CD4-positive, alpha-beta T cell treated with Interleukin-17A for 4 hours (primary cell): ENCODE measurements around the gene C17orf114.

ENCODE experiments used
- DNase-seq: peaks from one replicate; pipeline ENCODE4 v3.0.0-alpha.2; 2020; ENCODE audit warnings: mixed read lengths

C17orf114 gene

GRCh38 chr17:4785311-4786105 is 16.6 kb downstream of the C17orf114 start:
- peak; percentile 21 for DNase-seq

DNA sequence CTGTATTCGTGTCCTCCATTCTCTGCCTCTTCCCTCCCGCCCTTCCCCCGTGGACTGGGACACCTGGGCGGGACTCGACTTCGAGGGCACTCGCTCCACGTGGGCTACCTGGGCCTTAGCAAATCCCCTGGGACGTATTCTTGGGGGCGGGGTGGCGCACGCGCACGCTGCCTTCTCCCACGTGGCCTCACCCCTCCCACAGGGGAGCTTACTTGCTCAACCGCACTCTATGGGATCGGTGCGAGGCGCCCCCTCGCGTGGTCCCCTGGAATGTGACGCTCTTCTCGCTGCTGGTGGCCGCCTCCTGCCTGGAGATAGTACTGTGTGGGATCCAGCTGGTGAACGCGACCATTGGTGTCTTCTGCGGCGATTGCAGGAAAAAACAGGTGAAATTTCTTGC is 19.5 kb downstream of the C17orf114 start:
- DNase-seq, result peak; percentile 32

- no peak for DNase-seq
Observed at GRCh38 chr17:4780325-4780955, 21.7 kb downstream of the C17orf114 start.

DNA sequence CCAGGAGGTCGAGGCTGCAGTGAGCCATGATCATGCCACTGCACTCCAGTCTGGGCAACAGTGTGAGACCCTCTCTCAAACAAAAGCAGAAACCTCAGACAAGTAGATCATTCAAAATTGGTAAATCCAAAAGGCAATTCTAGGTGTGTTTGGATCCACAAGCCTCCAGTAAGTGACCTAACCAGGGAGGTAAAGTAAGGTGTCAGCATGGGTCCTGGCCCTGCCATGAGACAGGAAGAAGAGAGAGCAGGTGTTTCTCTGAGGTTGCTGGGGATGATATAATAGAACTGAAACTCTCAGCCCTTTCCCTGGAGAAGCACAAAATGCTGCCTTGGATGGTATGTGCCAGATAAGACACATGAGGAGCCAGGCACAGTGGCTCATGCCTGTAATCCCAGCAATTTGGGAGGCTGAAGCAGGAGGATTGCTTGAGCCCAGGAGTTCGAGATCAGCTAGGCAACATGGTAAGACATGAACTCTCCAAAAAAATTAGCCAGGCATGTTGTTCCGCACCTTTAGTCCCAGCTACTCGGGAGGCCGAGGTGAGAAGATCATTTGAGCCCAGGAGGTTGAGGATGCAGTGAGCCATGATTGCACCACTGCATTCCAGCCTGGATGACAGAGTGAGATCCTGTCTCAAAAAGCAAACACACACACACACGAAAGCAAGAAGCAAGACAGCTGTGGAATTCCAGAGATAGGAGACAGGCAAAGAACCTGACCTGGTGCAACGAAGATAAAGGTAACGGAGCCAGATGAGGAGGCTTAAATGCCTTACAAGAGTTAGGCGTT is 24.0 kb downstream of the C17orf114 start:
- DNase-seq, result no peak

- no peak for DNase-seq
Observed at GRCh38 chr17:4772235-4772613, 29.9 kb downstream of the C17orf114 start.

DNA sequence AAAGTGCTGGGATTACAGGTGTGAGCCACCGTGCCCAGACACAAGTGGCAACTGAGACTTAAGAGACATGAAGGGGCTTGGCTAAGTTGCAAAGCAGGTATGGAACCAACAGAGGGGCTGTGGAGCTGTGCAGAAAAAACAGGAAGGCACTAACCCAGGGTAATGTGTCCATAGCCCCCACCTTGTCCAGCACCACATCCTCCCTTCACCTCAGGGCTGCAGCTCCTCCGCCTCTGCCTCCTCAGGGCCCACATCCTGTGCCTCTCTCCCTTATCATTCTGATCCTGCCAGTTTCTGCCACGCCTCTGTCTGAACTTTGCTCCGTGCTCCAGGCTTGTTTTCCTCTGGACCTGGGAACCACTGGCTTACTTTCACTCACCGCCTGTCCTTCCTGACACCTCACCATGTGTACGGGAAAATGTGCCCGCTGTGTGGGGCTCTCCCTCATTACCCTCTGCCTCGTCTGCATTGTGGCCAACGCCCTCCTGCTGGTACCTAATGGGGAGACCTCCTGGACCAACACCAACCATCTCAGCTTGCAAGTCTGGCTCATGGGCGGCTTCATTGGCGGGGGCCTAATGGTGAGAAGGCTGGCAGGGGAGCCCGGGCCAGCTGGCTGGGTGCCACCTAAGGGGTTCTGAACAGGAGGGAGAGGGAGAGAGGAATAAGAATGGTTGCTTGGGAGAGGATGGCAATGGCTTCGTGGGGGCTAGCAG is 30.5 kb downstream of the C17orf114 start, which contains the start of gene TM4SF5:
TSS of gene TM4SF5 (plus strand) at position 368 of the 716 bp plus-strand sequence. CDS start at position 405, 37 bp downstream.
- DNase-seq, result no peak

- no peak for DNase-seq
Observed at GRCh38 chr17:4769628-4770027, 32.5 kb downstream of the C17orf114 start.

DNA sequence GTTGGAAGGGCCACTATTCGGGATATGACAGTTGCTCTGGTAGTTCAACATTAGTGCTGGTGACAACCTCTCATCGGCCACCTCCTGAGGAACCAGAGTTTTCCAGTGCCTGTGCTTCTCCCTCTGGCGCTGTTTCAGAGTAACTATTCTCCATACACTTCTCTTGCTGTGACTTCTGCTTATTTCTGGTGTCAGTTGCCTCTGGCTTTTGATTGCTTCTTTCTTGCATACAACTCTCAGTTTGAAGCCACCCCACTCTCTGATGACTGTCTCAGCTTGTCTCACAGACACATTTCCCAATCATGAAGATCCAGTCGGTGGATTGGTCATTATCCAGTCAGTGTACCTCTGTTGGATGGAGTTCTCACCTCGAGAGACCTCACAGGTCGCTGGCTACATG is 33.8 kb downstream of the C17orf114 start:
- no peak for DNase-seq

- no peak for DNase-seq
Observed at GRCh38 chr17:4766723-4767122, 35.4 kb downstream of the C17orf114 start.

- DNase-seq, result no peak
Observed at GRCh38 chr17:4766201-4766600, 35.9 kb downstream of the C17orf114 start.

DNA sequence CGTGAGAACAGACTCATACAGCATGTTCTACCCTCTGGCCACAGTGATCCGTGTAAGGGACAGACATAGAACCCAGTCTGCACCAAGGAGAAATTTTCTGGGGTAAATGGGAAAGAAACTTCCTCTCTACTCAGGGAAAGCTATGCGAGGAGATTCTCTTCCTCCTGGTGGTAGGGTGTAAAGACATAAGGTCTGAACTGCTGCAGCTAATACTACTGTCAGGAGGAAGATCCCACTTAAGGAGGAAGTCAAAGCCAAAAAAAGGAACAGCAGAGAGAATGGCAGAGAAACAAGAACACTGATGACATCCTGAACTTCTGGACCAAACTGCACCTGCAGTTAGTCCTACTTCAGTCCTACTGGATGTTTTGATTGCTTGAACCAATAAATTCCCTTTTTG is 37.5 kb downstream of the C17orf114 start:
- no peak for DNase-seq

DNA sequence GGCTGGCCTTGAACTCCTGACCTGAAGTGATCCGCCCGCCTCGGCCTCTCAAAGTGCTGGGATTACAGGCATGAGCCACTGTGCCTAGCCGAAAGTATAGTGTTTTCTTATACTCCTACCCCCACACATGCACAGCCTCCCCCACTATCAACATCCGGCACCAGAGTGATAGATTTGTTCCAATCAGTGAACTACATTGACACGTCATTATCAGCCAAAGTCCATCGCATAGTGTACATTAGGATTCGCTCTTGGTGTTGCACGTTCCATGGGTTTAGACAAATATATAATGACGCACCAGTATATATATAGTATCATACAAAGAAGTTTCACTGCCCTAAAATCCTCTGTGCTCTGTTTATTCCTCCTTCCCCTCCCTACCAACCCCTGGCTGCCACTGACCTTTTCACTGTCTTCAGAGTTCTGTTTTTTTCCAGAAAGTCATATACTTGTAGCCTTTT is 42.3 kb downstream of the C17orf114 start:
- DNase-seq, result no peak

- DNase-seq, result no peak
Observed at GRCh38 chr17:4753392-4753791, 48.7 kb downstream of the C17orf114 start.

DNA sequence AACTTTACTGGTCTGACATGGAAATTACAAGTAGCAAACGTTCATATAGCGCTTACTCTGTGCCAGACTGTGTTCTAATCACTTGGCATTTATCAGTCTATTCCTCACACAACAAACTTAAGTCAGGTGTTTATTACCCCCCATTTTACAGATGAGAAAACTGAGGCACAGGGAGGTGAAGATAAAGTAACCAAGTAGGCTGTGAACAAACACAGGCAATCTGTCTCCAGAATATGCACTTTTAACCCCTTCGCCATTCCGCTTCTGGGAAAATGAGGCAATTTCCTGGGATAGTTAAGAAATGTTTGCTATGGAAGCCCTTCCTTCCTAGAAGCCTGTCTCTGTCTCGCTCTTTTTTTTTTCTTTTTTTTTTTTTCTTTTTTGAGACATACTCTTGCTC is 50.2 kb downstream of the C17orf114 start:
- DNase-seq, result no peak
